ENCODE results near the gene MDH1B. TPM values are rescaled to one million over a fixed set of nuclear protein-coding genes. Genes with fewer than 3 reads are reported as not detected.

The MDH1B gene
- total RNA-seq, 2 experiments from 2014 or later, result 0.25 to 0.31 TPM

DNA sequence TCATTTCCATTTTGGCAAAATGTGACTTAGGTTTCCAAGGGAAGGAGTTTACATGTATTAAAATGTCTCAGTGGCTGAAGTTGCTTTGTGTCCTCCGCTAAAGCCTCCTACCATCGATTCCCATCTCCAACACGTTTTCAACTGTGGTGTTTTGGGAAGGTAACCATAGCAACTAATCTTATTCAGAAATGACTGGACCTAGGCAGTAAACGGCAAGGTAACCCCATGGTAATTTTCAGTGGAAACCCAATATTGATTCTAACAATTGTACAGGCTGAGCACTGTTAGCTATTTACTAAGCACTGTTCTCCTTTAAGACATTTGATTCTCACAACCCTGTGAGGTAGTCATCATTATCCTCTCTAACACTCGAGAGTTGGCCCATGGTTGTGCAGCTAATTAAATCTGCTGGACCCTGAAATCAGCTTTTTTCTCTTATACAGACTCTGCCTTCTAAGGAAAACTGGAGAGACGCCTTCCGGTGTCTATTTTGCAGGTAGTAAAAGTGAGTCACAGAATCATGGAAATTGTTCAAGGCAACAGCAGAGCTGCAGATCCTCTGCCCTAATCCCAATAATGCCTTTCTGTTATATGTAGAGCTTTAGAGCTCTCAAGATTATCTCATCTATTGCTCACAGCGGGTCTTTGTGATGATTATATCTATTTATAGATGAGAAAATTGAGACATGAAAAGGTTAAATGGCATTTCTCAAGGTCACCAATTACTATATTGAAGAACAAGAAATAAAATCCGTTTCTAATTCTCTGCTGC, 36.5 kb upstream of the MDH1B start:
- Histone ChIP-seq H3K36me3 (ENCODE audit: insufficient read depth, low read length) (peaks cover under 1% of the 10 kb centered on the region), H3K4me3 (ENCODE audit: low read length) (no peak overlapping the region), H3K27ac (ENCODE audit: low read depth in 1 of 2, low read length in 2 of 2) (no peak overlapping the region), H3K27me3 (ENCODE audit: control insufficient read depth in 1 of 2, insufficient read depth in 2 of 2, low read length in 2 of 2) (no peaks in the 10 kb centered on the region), H3K9me3 (ENCODE audit: control insufficient read depth in 1 of 2, insufficient read depth in 1 of 2, low read length in 2 of 2) (no peaks in the 10 kb centered on the region), H3K4me1 (ENCODE audit: insufficient read depth, low read length) (peaks cover 6% of the 10 kb centered on the region)
- DNase-seq (no peak), ATAC-seq (ENCODE audit: poor library complexity) (no peak)
- no peak for TF ChIP-seq CTCF (IDR thresholded peaks at IDR 0.05)
- Mint-ChIP-seq H3K27ac (no peak overlapping the region), H3K9me3 (no peaks in the 10 kb centered on the region), H3K36me3 (ENCODE audit: low read depth) (no peaks in the 10 kb centered on the region), H3K4me1 (ENCODE audit: low read depth) (peaks cover 18% of the 10 kb centered on the region), H3K27me3 (no peaks in the 10 kb centered on the region), H3K4me3 (no peak overlapping the region)
- ChIA-PET POLR2A (interaction anchor here (1.4 to 1.6 kb wide), 2 partner anchors 62 to 355 kb away, joined by 3 to 4 read pairs; no protein-coding TSS in a partner anchor), CTCF (interaction anchor here (1.6 kb wide), 1 partner anchor 36 kb away, joined by 3 read pairs; the partner anchor contains the start of genes FASTKD2 and MDH1B)
- intact Hi-C loops (cut with DNase I, micrococcal nuclease), result loop anchor here in 1 of 2 experiments (5.0 kb wide), 2 partner anchors 186 to 241 kb away; no protein-coding TSS in a partner anchor

GRCh38 chr2:206800506-206801417, 35.6 kb upstream of the MDH1B start:
- H3K4me3 ChIP-seq (ENCODE audit: low read length), result peak overlapping the region; percentile 11
- Mint-ChIP-seq H3K4me3 (peak overlapping the region; percentile 66), H3K27ac (peak overlapping the region; percentile 32), H3K36me3 (ENCODE audit: low read depth) (no peaks in the 10 kb centered on the region), H3K9me3 (no peaks in the 10 kb centered on the region), H3K27me3 (no peaks in the 10 kb centered on the region), H3K4me1 (ENCODE audit: low read depth) (peaks cover 18% of the 10 kb centered on the region)
- POLR2A ChIA-PET, result interaction anchor here (0.7 to 1.6 kb wide), 4 partner anchors 35 to 679 kb away, joined by 3 to 4 read pairs (median 3); partner anchors contain the start of gene FASTKD2
- no peaks in the 10 kb centered on the region for H3K27me3 ChIP-seq (ENCODE audit: control insufficient read depth in 1 of 2, insufficient read depth in 2 of 2, low read length in 2 of 2)
- DNase-seq (peak; percentile 13 to 75 (median 32)), ATAC-seq (ENCODE audit: poor library complexity) (peak; percentile 66)
- intact Hi-C loops (cut with DNase I, micrococcal nuclease), result loop anchor here in 1 of 2 experiments (1.0 to 5.0 kb wide), 3 partner anchors 187 to 674 kb away; no protein-coding TSS in a partner anchor
- CTCF ChIA-PET, result interaction anchor here (0.9 to 1.6 kb wide), 5 partner anchors 31 to 758 kb away, joined by 3 to 4 read pairs (median 3); partner anchors contain the start of genes FASTKD2 and MDH1B
- H3K9me3 ChIP-seq (ENCODE audit: control insufficient read depth in 1 of 2, insufficient read depth in 1 of 2, low read length in 2 of 2), result no peaks in the 10 kb centered on the region
- peak; percentile 67 for TF ChIP-seq CTCF (IDR thresholded peaks at IDR 0.05)
- H3K36me3 ChIP-seq (ENCODE audit: insufficient read depth, low read length), result peaks cover 2% of the 10 kb centered on the region
- no peak overlapping the region for H3K27ac ChIP-seq (ENCODE audit: low read depth in 1 of 2, low read length in 2 of 2)
- peaks cover 6% of the 10 kb centered on the region for H3K4me1 ChIP-seq (ENCODE audit: insufficient read depth, low read length)

- ChIA-PET CTCF (no interaction called here), POLR2A (no interaction called here)
- H3K27me3 ChIP-seq (ENCODE audit: control insufficient read depth in 1 of 2, insufficient read depth in 2 of 2, low read length in 2 of 2), result no peaks in the 10 kb centered on the region
- H3K9me3 Mint-ChIP-seq, result no peaks in the 10 kb centered on the region
- no peaks in the 10 kb centered on the region for H3K27me3 Mint-ChIP-seq
- H3K4me3 Mint-ChIP-seq, result no peak overlapping the region
- no peak overlapping the region for H3K27ac Mint-ChIP-seq
- peaks cover 2% of the 10 kb centered on the region for H3K36me3 ChIP-seq (ENCODE audit: insufficient read depth, low read length)
- H3K9me3 ChIP-seq (ENCODE audit: control insufficient read depth in 1 of 2, insufficient read depth in 1 of 2, low read length in 2 of 2), result no peaks in the 10 kb centered on the region
- H3K4me1 Mint-ChIP-seq (ENCODE audit: low read depth), result peaks cover 18% of the 10 kb centered on the region
- H3K4me1 ChIP-seq (ENCODE audit: insufficient read depth, low read length), result peaks cover 6% of the 10 kb centered on the region
- peaks cover 6% of the 10 kb centered on the region for H3K36me3 Mint-ChIP-seq (ENCODE audit: low read depth)
- no peak overlapping the region for H3K4me3 ChIP-seq (ENCODE audit: low read length)
- no peak for TF ChIP-seq CTCF (IDR thresholded peaks at IDR 0.05)
- intact Hi-C loops (cut with DNase I, micrococcal nuclease), result no loop called here
- ATAC-seq (ENCODE audit: poor library complexity) (no peak), DNase-seq (peak in 2 of 14 experiments; percentile 20 to 24)
- H3K27ac ChIP-seq (ENCODE audit: low read depth in 1 of 2, low read length in 2 of 2), result no peak overlapping the region
Observed at GRCh38 chr2:206799083-206799482, 34.0 kb upstream of the MDH1B start.
